H1 (cell line): Measurements from ENCODE around the gene CDPF1. TPM values are rescaled to one million over a fixed set of nuclear protein-coding genes. Genes with fewer than 3 reads are reported as not detected.

Experiments used
- CTCF ChIA-PET: fragments of 300-600 bp; sonication (Branson Sonifier 250); formaldehyde crosslinking; loops from one replicate; lab custom pipeline; 2021; ENCODE audit not compliant: partially characterized antibody; lab: Charles Lee
- POLR2A ChIA-PET: fragments of 300-600 bp; sonication (Branson Sonifier 250); formaldehyde crosslinking; loops from one replicate; lab custom pipeline; 2021; ENCODE audit warnings: inconsistent platforms; ENCODE audit not compliant: partially characterized antibody; lab: Charles Lee
- DNase-seq, 2 experiments: peaks; one replicate each; pipeline versions ENCODE4 v3.0.0 to v3.0.0-alpha.2; 2010 to 2022; ENCODE audit warnings: low spot score in 2 of 2, low read depth in 1 of 2, mixed read lengths in 1 of 2
- FAIRE-seq: peaks from 2 replicates; lab custom pipeline; 2011; peaks lifted over from hg19 to GRCh38; lab: Jason Lieb, UNC
- H2AFZ ChIP-seq: 2 replicates; pipeline ENCODE4 v1.8.1; 2012; ENCODE audit warnings: low read length, inconsistent platforms
- H2AK5ac ChIP-seq: 2 replicates; pipeline ENCODE4 v1.6.1; 2013; ENCODE audit warnings: low read depth, low read length
- H2BK120ac ChIP-seq: replicated peaks from 2 replicates; pipeline ENCODE3; 2013; ENCODE audit warnings: low read depth, low read length, inconsistent platforms
- H2BK12ac ChIP-seq: 2 replicates; pipeline ENCODE4 v1.6.1; 2013; ENCODE audit warnings: low read depth, low read length
- H2BK15ac ChIP-seq: 2 replicates; pipeline ENCODE4 v1.6.1; 2013; ENCODE audit warnings: low read length
- H2BK20ac ChIP-seq: 2 replicates; pipeline ENCODE4 v1.6.1; 2013; ENCODE audit warnings: low read length
- H2BK5ac ChIP-seq: 2 replicates; pipeline ENCODE4 v1.6.1; 2013; ENCODE audit warnings: low read depth, low read length
- H3K14ac ChIP-seq: 2 replicates; pipeline ENCODE4 v1.6.1; 2013; ENCODE audit warnings: inconsistent platforms; ENCODE audit not compliant: insufficient read length
- H3K18ac ChIP-seq: 2 replicates; pipeline ENCODE4 v1.6.1; 2013; ENCODE audit warnings: low read length; ENCODE audit errors: extremely low read depth
- H3K23ac ChIP-seq: 2 replicates; pipeline ENCODE4 v1.6.1; 2013; ENCODE audit warnings: inconsistent platforms; ENCODE audit not compliant: insufficient read length
- H3K23me2 ChIP-seq: 2 replicates; pipeline ENCODE4 v1.6.1; 2013; ENCODE audit warnings: low read depth, low read length
- H3K27ac ChIP-seq: 2 replicates; pipeline ENCODE4 v1.6.1; 2011; ENCODE audit warnings: low read depth, low read length, inconsistent platforms
- H3K27me3 ChIP-seq, 4 experiments: replicated peaks in 1 of 4; 1 replicate in 1 of 4; 2 replicates in 3 of 4; pipeline versions ENCODE4 v1.6.1 to v1.8.1; 2011 to 2013; ENCODE audit warnings: low read length in 3 of 4, mild to moderate bottlenecking in 3 of 4, inconsistent platforms in 2 of 4, mixed read lengths in 2 of 4, moderate library complexity in 1 of 4; ENCODE audit not compliant: control insufficient read depth in 3 of 4, insufficient read depth in 3 of 4; ENCODE audit errors: extremely low read depth in 1 of 4
- H3K36me3 ChIP-seq, 4 experiments: 2 replicates each; pipeline versions ENCODE4 v1.6.1 to v1.8.1; 2011 to 2013; ENCODE audit warnings: mild to moderate bottlenecking in 4 of 4, low read length in 3 of 4, moderate library complexity in 2 of 4, control low read depth in 1 of 4, inconsistent platforms in 1 of 4; ENCODE audit not compliant: insufficient read depth in 4 of 4, control insufficient read depth in 2 of 4
- H3K4ac ChIP-seq: replicated peaks from 2 replicates; pipeline ENCODE3; 2013; ENCODE audit warnings: low read length, low read depth, mixed read lengths, inconsistent platforms; ENCODE audit not compliant: insufficient read length
- H3K4me1 ChIP-seq, 4 experiments: replicated peaks in 1 of 4; 1 replicate in 1 of 4; 2 replicates in 3 of 4; pipeline versions ENCODE4 v1.6.1 to v1.8.1; 2011 to 2013; ENCODE audit warnings: low read length in 3 of 4, inconsistent platforms in 2 of 4, mixed read lengths in 1 of 4; ENCODE audit not compliant: insufficient read depth in 4 of 4, control insufficient read depth in 3 of 4
- H3K4me2 ChIP-seq, 2 experiments: 2 replicates each; pipeline versions ENCODE4 v1.6.1 to v1.8.1; 2011 to 2013; ENCODE audit warnings: low read depth in 2 of 2, low read length in 2 of 2, control low read depth in 1 of 2, inconsistent platforms in 1 of 2, mild to moderate bottlenecking in 1 of 2; ENCODE audit not compliant: insufficient read depth in 1 of 2
- H3K4me3 ChIP-seq, 4 experiments: fragments of 200-600, 300-600 bp in 1 of 4; sonication (generic), shearing (Covaris generic), sonication (Bioruptor Twin) in 1 of 4; 2 replicates each; pipeline versions ENCODE4 v1.5.1 to v1.8.1; 2011 to 2016; ENCODE audit warnings: low read length in 4 of 4, low read depth in 3 of 4, control low read depth in 2 of 4, inconsistent platforms in 2 of 4, mild to moderate bottlenecking in 2 of 4, mixed read lengths in 1 of 4, moderate library complexity in 1 of 4; ENCODE audit not compliant: insufficient read depth in 2 of 4; ENCODE audit errors: extremely low read depth in 1 of 4
- H3K56ac ChIP-seq: replicated peaks from 2 replicates; pipeline ENCODE3; 2013; ENCODE audit warnings: low read depth, mild to moderate bottlenecking, mixed read lengths, low read length, inconsistent platforms; ENCODE audit not compliant: insufficient read length
- H3K79me1 ChIP-seq: 2 replicates; pipeline ENCODE4 v1.6.1; 2013; ENCODE audit warnings: low read depth, low read length, control low read depth
- H3K79me2 ChIP-seq, 2 experiments: 2 replicates each; pipeline versions ENCODE4 v1.6.1 to v1.8.1; 2012 to 2013; ENCODE audit warnings: low read length in 2 of 2, mild to moderate bottlenecking in 2 of 2, inconsistent platforms in 1 of 2; ENCODE audit not compliant: insufficient read depth in 2 of 2, control insufficient read depth in 1 of 2
- H3K9ac ChIP-seq, 4 experiments: replicated peaks in 1 of 4; 1 replicate in 1 of 4; 2 replicates in 3 of 4; pipeline versions ENCODE4 v1.6.1 to v1.8.1; 2011 to 2013; ENCODE audit warnings: low read depth in 3 of 4, low read length in 3 of 4, control low read depth in 2 of 4, mild to moderate bottlenecking in 2 of 4, moderate library complexity in 2 of 4, inconsistent platforms in 1 of 4; ENCODE audit errors: extremely low read depth in 1 of 4
- H3K9me3 ChIP-seq, 2 experiments: 2 replicates each; pipeline versions ENCODE4 v1.6.1 to v1.8.1; 2012 to 2013; ENCODE audit warnings: mild to moderate bottlenecking in 2 of 2, moderate library complexity in 2 of 2, control low read depth in 1 of 2, inconsistent platforms in 1 of 2, low read depth in 1 of 2, low read length in 1 of 2, mixed read lengths in 1 of 2; ENCODE audit not compliant: insufficient read depth in 2 of 2
- H4K20me1 ChIP-seq, 2 experiments: replicated peaks in 1 of 2; 2 replicates each; pipeline versions ENCODE3 to v1.8.1; 2011 to 2013; ENCODE audit warnings: inconsistent platforms in 2 of 2, low read length in 2 of 2, mild to moderate bottlenecking in 1 of 2; ENCODE audit not compliant: insufficient read depth in 2 of 2, control insufficient read depth in 1 of 2
- H4K5ac ChIP-seq: 2 replicates; pipeline ENCODE4 v1.6.1; 2013; ENCODE audit warnings: low read length, low read depth, mixed read lengths, inconsistent platforms; ENCODE audit not compliant: insufficient read length
- H4K8ac ChIP-seq: 2 replicates; pipeline ENCODE4 v1.8.0; 2013; ENCODE audit warnings: mild to moderate bottlenecking, moderate library complexity, low read length, inconsistent platforms; ENCODE audit not compliant: insufficient read depth; ENCODE audit errors: extremely low read depth
- H4K91ac ChIP-seq: replicated peaks from 2 replicates; pipeline ENCODE3; 2013; ENCODE audit warnings: low read length, mixed read lengths, inconsistent platforms; ENCODE audit not compliant: insufficient read length
- BACH1 ChIP-seq: IDR thresholded peaks from 2 replicates; pipeline ENCODE4 v1.6.1; 2012; ENCODE audit warnings: low read length, improper control_type of control experiment
- CHD2 ChIP-seq: IDR thresholded peaks from 2 replicates; pipeline ENCODE4 v1.6.1; 2012; ENCODE audit warnings: low read length, improper control_type of control experiment
- GABPA ChIP-seq: IDR thresholded peaks from 2 replicates; pipeline ENCODE4 v1.6.1; 2011; ENCODE audit warnings: mild to moderate bottlenecking, low read length, moderate library complexity, borderline replicate concordance; ENCODE audit not compliant: insufficient read depth
- KDM5A ChIP-seq: fragments of 200-600 bp; IDR thresholded peaks from 2 replicates; pipeline ENCODE4 v1.7.1; 2012; ENCODE audit warnings: mild to moderate bottlenecking, low read length, inconsistent platforms, mixed read lengths
- MAFK ChIP-seq: IDR thresholded peaks from 2 replicates; pipeline ENCODE4 v1.6.1; 2012; ENCODE audit warnings: low read depth, mild to moderate bottlenecking, improper control_type of control experiment, low read length
- RNF2 ChIP-seq: fragments of 200-900, 300-1000 bp; sonication (generic); IDR thresholded peaks from 2 replicates; pipeline ENCODE4 v1.7.1; 2016; ENCODE audit warnings: borderline replicate concordance, low read depth, mild to moderate bottlenecking, antibody characterized with exemption, low read length; ENCODE audit not compliant: poor library complexity, severe bottlenecking; ENCODE audit errors: missing control alignments
- SP1 ChIP-seq: IDR thresholded peaks from 2 replicates; pipeline ENCODE4 v1.6.1; 2011; ENCODE audit warnings: low read depth, low read length
- SP2 ChIP-seq: IDR thresholded peaks from 2 replicates; pipeline ENCODE4 v1.6.1; 2012; ENCODE audit warnings: mild to moderate bottlenecking, low read length, inconsistent platforms
- SP4 ChIP-seq: IDR thresholded peaks from 2 replicates; pipeline ENCODE4 v1.6.1; 2012; ENCODE audit warnings: low read length, inconsistent platforms
- TAF1 ChIP-seq: IDR thresholded peaks from 2 replicates; pipeline ENCODE4 v1.6.1; 2011; ENCODE audit warnings: mild to moderate bottlenecking, low read depth, low read length
- TCF12 ChIP-seq: IDR thresholded peaks from 2 replicates; pipeline ENCODE4 v1.6.1; 2011; ENCODE audit warnings: low read depth, mild to moderate bottlenecking, low read length
- YY1 ChIP-seq: IDR thresholded peaks from 2 replicates; pipeline ENCODE4 v1.6.1; 2011; ENCODE audit warnings: low read depth, mild to moderate bottlenecking, low read length
- WGBS, 2 experiments: shearing (Covaris generic) in 1 of 2; methylation state at CpG; one replicate each; pipeline versions ENCODE4 v1.1.6 to v1.1.7; 2013 to 2015; ENCODE audit warnings: low lambda C conversion rate in 2 of 2, mixed read lengths in 2 of 2, inconsistent platforms in 1 of 2, low coverage in 1 of 2, missing lambda C conversion rate in 1 of 2; ENCODE audit not compliant: insufficient replicate concordance in 2 of 2, insufficient coverage in 1 of 2, insufficient read length in 1 of 2; ENCODE audit errors: extremely low coverage in 1 of 2, missing lambda C conversion rate in 1 of 2; 5-methylcytosine and 5-hydroxymethylcytosine counted together
- polyA plus RNA-seq, 7 experiments: library from polyadenylated mRNA; depleted of rRNA in 3 of 7; stranded (reverse) in 5 of 7; unstranded in 2 of 7; fragments of >200 nt in 5 of 7; fragments of 200-250 nt in 2 of 7; gene quantifications; 1 replicate in 5 of 7; 2 replicates in 1 of 7; 4 replicates in 1 of 7; pipeline versions ENCODE4 v1.2.1 to v1.2.3, GENCODE V29; 2011 to 2013; ENCODE audit warnings: missing spikeins in 2 of 7, mixed read lengths in 2 of 7
- total RNA-seq: library from RNA; stranded (reverse); fragmentation: NEBNext Ultra II Directional; extraction: Animal tissue kit (Norgen Biotek cat#: 25700); gene quantifications from 2 replicates; pipeline ENCODE4 v1.2.1, GENCODE V29; 2021
- TF ChIP-seq, protein P1 (sequence below), 3 experiments: IDR thresholded peaks; 1 replicate in 2 of 3; 2 replicates in 1 of 3; pipeline versions ENCODE4 v1.5.1 to v1.6.1; 2011; ENCODE audit warnings: low read length in 3 of 3, mild to moderate bottlenecking in 3 of 3, inconsistent platforms in 2 of 3, low read depth in 1 of 3, moderate library complexity in 1 of 3; ENCODE audit not compliant: insufficient read depth in 1 of 3; ENCODE audit errors: control extremely low read depth in 1 of 3

Gene CDPF1
- total and polyA plus RNA-seq, 2 of the 8 experiments (the other 6 are each of a cell fraction or from before 2014, with no cell fraction given): 9.7 to 13.7 TPM

DNA sequence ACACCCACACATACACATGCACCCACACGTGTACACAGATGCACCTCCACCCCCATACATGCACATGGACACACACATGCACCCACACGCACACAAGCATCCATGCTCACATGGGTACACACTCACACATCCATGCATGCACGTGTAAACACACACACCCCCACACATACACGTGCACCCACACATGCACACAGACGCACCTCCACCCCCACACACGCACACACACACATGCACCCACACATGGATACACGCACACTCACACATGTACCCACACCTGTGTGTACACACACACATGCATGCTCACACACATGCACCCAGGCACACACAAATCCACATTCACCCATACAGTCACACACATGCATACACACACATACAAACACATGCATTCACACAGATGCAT lies 24.5 kb downstream of the CDPF1 start:
- H3K4ac ChIP-seq: no peak overlapping the region
- no peaks in the 10 kb centered on the region for H3K79me2 ChIP-seq
- FAIRE-seq (no peak), DNase-seq (no peak)
- H3K27me3 ChIP-seq: no peaks in the 10 kb centered on the region
- no peak overlapping the region for H2AFZ ChIP-seq
- no peak overlapping the region for H2AK5ac ChIP-seq
- no peak overlapping the region for H3K23ac ChIP-seq
- ChIA-PET CTCF (no interaction called here), POLR2A (no interaction called here)
- H3K27ac ChIP-seq: no peak overlapping the region
- H3K56ac ChIP-seq: no peak overlapping the region
- no peaks in the 10 kb centered on the region for H3K79me1 ChIP-seq
- H2BK12ac ChIP-seq: no peak overlapping the region
- no peaks in the 10 kb centered on the region for H3K23me2 ChIP-seq
- H4K91ac ChIP-seq: peak overlapping the region; percentile 65
- H4K20me1 ChIP-seq: peaks cover 0 to 7% of the 10 kb centered on the region in 2 experiments
- WGBS, 2 experiments: 91% methylated on average over 7 of the region's 7 CpGs; no CpG with 5 or more reads in 1 of the 2 experiments
- H3K36me3 ChIP-seq: no peaks in the 10 kb centered on the region
- no peak overlapping the region for H2BK15ac ChIP-seq
- no peak overlapping the region for H3K18ac ChIP-seq
- no peaks in the 10 kb centered on the region for H3K9me3 ChIP-seq
- no peak overlapping the region for H2BK20ac ChIP-seq
- no peak overlapping the region for H3K4me3 ChIP-seq
- no peak overlapping the region for H3K4me2 ChIP-seq
- H2BK5ac ChIP-seq: no peak overlapping the region
- no peak overlapping the region for H2BK120ac ChIP-seq
- H3K14ac ChIP-seq: no peak overlapping the region
- H3K4me1 ChIP-seq: no peaks in the 10 kb centered on the region; a peak in 2 of 7 replicates
- H4K5ac ChIP-seq: peak overlapping the region; percentile 33
- H3K9ac ChIP-seq: no peak overlapping the region
- H4K8ac ChIP-seq: no peak overlapping the region
- TF ChIP-seq KDM5A: no peak
- TF ChIP-seq CHD2: no peak
- TF ChIP-seq GABPA: no peak
- TF ChIP-seq TCF12: no peak
- no peak for TF ChIP-seq MAFK
- no peak for TF ChIP-seq SP4
- TF ChIP-seq, protein P1, sequence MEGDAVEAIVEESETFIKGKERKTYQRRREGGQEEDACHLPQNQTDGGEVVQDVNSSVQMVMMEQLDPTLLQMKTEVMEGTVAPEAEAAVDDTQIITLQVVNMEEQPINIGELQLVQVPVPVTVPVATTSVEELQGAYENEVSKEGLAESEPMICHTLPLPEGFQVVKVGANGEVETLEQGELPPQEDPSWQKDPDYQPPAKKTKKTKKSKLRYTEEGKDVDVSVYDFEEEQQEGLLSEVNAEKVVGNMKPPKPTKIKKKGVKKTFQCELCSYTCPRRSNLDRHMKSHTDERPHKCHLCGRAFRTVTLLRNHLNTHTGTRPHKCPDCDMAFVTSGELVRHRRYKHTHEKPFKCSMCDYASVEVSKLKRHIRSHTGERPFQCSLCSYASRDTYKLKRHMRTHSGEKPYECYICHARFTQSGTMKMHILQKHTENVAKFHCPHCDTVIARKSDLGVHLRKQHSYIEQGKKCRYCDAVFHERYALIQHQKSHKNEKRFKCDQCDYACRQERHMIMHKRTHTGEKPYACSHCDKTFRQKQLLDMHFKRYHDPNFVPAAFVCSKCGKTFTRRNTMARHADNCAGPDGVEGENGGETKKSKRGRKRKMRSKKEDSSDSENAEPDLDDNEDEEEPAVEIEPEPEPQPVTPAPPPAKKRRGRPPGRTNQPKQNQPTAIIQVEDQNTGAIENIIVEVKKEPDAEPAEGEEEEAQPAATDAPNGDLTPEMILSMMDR (IDR thresholded peaks at IDR 0.05; ENCODE audit: control extremely low read depth in 1 of 3, insufficient read depth in 1 of 3, low read depth in 1 of 3, low read length in 3 of 3): no peak
- no peak for TF ChIP-seq RNF2
- no peak for TF ChIP-seq BACH1
- no peak for TF ChIP-seq SP1
- no peak for TF ChIP-seq YY1
- no peak for TF ChIP-seq SP2
- TF ChIP-seq TAF1: no peak
